Astrocyte (in vitro differentiated cells and primary cell): ENCODE measurements around the gene ADGRF1. TPM values are rescaled to one million over a fixed set of nuclear protein-coding genes. Genes with fewer than 3 reads are reported as not detected.
A peak's percentile ranks its signal among the peaks of the same experiment; 100 is the strongest.

Experiments
- DNase-seq: peaks from one replicate; pipeline ENCODE4 v3.0.0-alpha.2; 2010; ENCODE audit warnings: low read depth
- FAIRE-seq: peaks from 2 replicates; lab custom pipeline; 2011; peaks lifted over from hg19 to GRCh38; lab: Jason Lieb, UNC
- H2AFZ ChIP-seq: 2 replicates; pipeline ENCODE4 v1.6.0; 2012; ENCODE audit warnings: low read depth, low read length, inconsistent platforms
- H3K27ac ChIP-seq: 2 replicates; pipeline ENCODE4 v1.5.1; 2011; ENCODE audit warnings: low read depth, low read length, inconsistent platforms
- H3K27me3 ChIP-seq: 2 replicates; pipeline ENCODE4 v1.6.0; 2011; ENCODE audit warnings: low read length, inconsistent platforms; ENCODE audit not compliant: insufficient read depth
- H3K36me3 ChIP-seq: 2 replicates; pipeline ENCODE4 v1.5.1; 2011; ENCODE audit warnings: low read length, inconsistent platforms; ENCODE audit not compliant: insufficient read depth
- H3K4me1 ChIP-seq: 2 replicates; pipeline ENCODE4 v1.5.1; 2011; ENCODE audit warnings: low read length, inconsistent platforms; ENCODE audit not compliant: insufficient read depth
- H3K4me2 ChIP-seq: 2 replicates; pipeline ENCODE4 v1.6.0; 2012; ENCODE audit warnings: low read length, inconsistent platforms
- H3K4me3 ChIP-seq: 2 replicates; pipeline ENCODE4 v1.5.1; 2011; ENCODE audit warnings: low read depth, mild to moderate bottlenecking, low read length, inconsistent platforms; ENCODE audit not compliant: insufficient read depth
- H3K79me2 ChIP-seq: 2 replicates; pipeline ENCODE4 v1.6.0; 2012; ENCODE audit warnings: mild to moderate bottlenecking, low read length, inconsistent platforms; ENCODE audit not compliant: insufficient read depth
- H3K9ac ChIP-seq: 2 replicates; pipeline ENCODE4 v1.6.0; 2012; ENCODE audit warnings: mild to moderate bottlenecking, low read length, inconsistent platforms
- H3K9me3 ChIP-seq: 2 replicates; pipeline ENCODE4 v1.5.1; 2012; ENCODE audit warnings: low read depth, mild to moderate bottlenecking, low read length, inconsistent platforms; ENCODE audit not compliant: insufficient read depth
- H4K20me1 ChIP-seq: 2 replicates; pipeline ENCODE4 v1.6.0; 2012; ENCODE audit warnings: low read length, inconsistent platforms; ENCODE audit not compliant: insufficient read depth
- H3K27ac Mint-ChIP-seq: one replicate; pipeline ENCODE4 v1.8.0; 2021; ENCODE audit warnings: mild to moderate bottlenecking, mixed read lengths; ENCODE audit not compliant: unreplicated experiment
- H3K27me3 Mint-ChIP-seq: one replicate; pipeline ENCODE4 v1.8.0; 2021; ENCODE audit warnings: low read depth, mixed read lengths; ENCODE audit not compliant: unreplicated experiment
- H3K36me3 Mint-ChIP-seq: one replicate; pipeline ENCODE4 v1.8.0; 2021; ENCODE audit warnings: low read depth, mixed read lengths; ENCODE audit not compliant: unreplicated experiment
- H3K4me1 Mint-ChIP-seq: one replicate; pipeline ENCODE4 v1.8.0; 2021; ENCODE audit warnings: low read depth, mixed read lengths; ENCODE audit not compliant: unreplicated experiment
- H3K4me3 Mint-ChIP-seq: one replicate; pipeline ENCODE4 v1.8.0; 2021; ENCODE audit warnings: mild to moderate bottlenecking, moderate library complexity, mixed read lengths; ENCODE audit not compliant: unreplicated experiment
- H3K9me3 Mint-ChIP-seq: one replicate; pipeline ENCODE4 v1.8.0; 2021; ENCODE audit warnings: mild to moderate bottlenecking, mixed read lengths; ENCODE audit not compliant: unreplicated experiment
- CTCF ChIP-seq: IDR thresholded peaks from 2 replicates; pipeline ENCODE4 v1.5.1; 2011; ENCODE audit warnings: low read depth, mild to moderate bottlenecking, inconsistent platforms, low read length, moderate library complexity; ENCODE audit not compliant: insufficient read depth
- EZH2 ChIP-seq: IDR thresholded peaks from 2 replicates; pipeline ENCODE4 v1.6.1; 2012; ENCODE audit warnings: mild to moderate bottlenecking, low read length, inconsistent platforms; ENCODE audit not compliant: insufficient read depth
- total RNA-seq: library from RNA; stranded (reverse); gene quantifications from 2 replicates; pipeline ENCODE4 v1.2.1, GENCODE V29; 2021

Gene ADGRF1
- total RNA-seq, 1 donor from 2014 or later, result 0.25 TPM

GRCh38 chr6:47083586-47084047 is 41.5 kb upstream of the ADGRF1 start:
- peak; percentile 94 for DNase-seq
- Histone ChIP-seq H2AFZ (no peak overlapping the region), H3K9ac (no peak overlapping the region), H3K4me1 (peaks cover 9% of the 10 kb centered on the region), H3K4me3 (no peak overlapping the region), H4K20me1 (no peaks in the 10 kb centered on the region), H3K4me2 (peak overlapping the region; percentile 32), H3K9me3 (no peaks in the 10 kb centered on the region), H3K27ac (no peak overlapping the region), H3K36me3 (no peaks in the 10 kb centered on the region), H3K27me3 (no peaks in the 10 kb centered on the region), H3K79me2 (no peaks in the 10 kb centered on the region)
- TF ChIP-seq EZH2, result no peak
- no peak for TF ChIP-seq CTCF
- no peak for FAIRE-seq
- no peaks in the 10 kb centered on the region for H3K27me3 Mint-ChIP-seq
- no peaks in the 10 kb centered on the region for H3K9me3 Mint-ChIP-seq
- no peak overlapping the region for H3K27ac Mint-ChIP-seq
- H3K36me3 Mint-ChIP-seq, result no peaks in the 10 kb centered on the region
- H3K4me1 Mint-ChIP-seq, result peaks cover 2% of the 10 kb centered on the region
- H3K4me3 Mint-ChIP-seq, result no peak overlapping the region

- Histone ChIP-seq H2AFZ (no peak overlapping the region), H3K4me3 (no peak overlapping the region), H3K79me2 (no peaks in the 10 kb centered on the region), H3K4me2 (no peak overlapping the region), H3K36me3 (no peaks in the 10 kb centered on the region), H3K9ac (no peak overlapping the region), H3K4me1 (peaks cover 9% of the 10 kb centered on the region), H4K20me1 (no peaks in the 10 kb centered on the region), H3K27ac (no peak overlapping the region), H3K9me3 (no peaks in the 10 kb centered on the region), H3K27me3 (no peaks in the 10 kb centered on the region)
- H3K9me3 Mint-ChIP-seq, result peaks cover 2% of the 10 kb centered on the region
- H3K4me3 Mint-ChIP-seq, result no peak overlapping the region
- H3K27ac Mint-ChIP-seq, result no peak overlapping the region
- FAIRE-seq (no peak), DNase-seq (no peak)
- no peaks in the 10 kb centered on the region for H3K36me3 Mint-ChIP-seq
- TF ChIP-seq EZH2 (no peak), CTCF (no peak)
- H3K4me1 Mint-ChIP-seq, result peaks cover 9% of the 10 kb centered on the region
- H3K27me3 Mint-ChIP-seq, result no peaks in the 10 kb centered on the region
Measured at GRCh38 chr6:47080083-47080596, 38.0 kb upstream of the ADGRF1 start.

- FAIRE-seq, result no peak
- H3K4me1 Mint-ChIP-seq, result peaks cover 9% of the 10 kb centered on the region
Measured at GRCh38 chr6:47079638-47080037, 37.5 kb upstream of the ADGRF1 start.

More at GRCh38 chr6:47079638-47080037, 37.5 kb upstream of the ADGRF1 start:
- Mint-ChIP-seq H3K4me3 (no peak overlapping the region), H3K9me3 (peaks cover 2% of the 10 kb centered on the region), H3K27me3 (no peaks in the 10 kb centered on the region), H3K27ac (no peak overlapping the region), H3K36me3 (no peaks in the 10 kb centered on the region)
- Histone ChIP-seq H3K79me2 (no peaks in the 10 kb centered on the region), H3K4me1 (peaks cover 9% of the 10 kb centered on the region), H3K9ac (no peak overlapping the region), H3K4me2 (no peak overlapping the region), H4K20me1 (no peaks in the 10 kb centered on the region), H3K27me3 (no peaks in the 10 kb centered on the region), H2AFZ (no peak overlapping the region), H3K27ac (no peak overlapping the region), H3K9me3 (no peaks in the 10 kb centered on the region), H3K36me3 (no peaks in the 10 kb centered on the region), H3K4me3 (no peak overlapping the region)
- DNase-seq, result no peak
- no peak for TF ChIP-seq EZH2
